Mucosa of descending colon (tissue), 3 donors: ENCODE data around the gene CAMKMT. TPM values are rescaled to one million over a fixed set of nuclear protein-coding genes. Genes with fewer than 3 reads are reported as not detected.

Experiments
- ATAC-seq: fragments of 200-7000 bp; cut with Tn5 transposase; one replicate; pipeline ENCODE4 v1.9.1; 2020; ENCODE audit warnings: mild to moderate bottlenecking, moderate library complexity
- DNase-seq, 3 donors: peaks; one replicate each; pipeline ENCODE4 v3.0.0-alpha.2; 2020
- H3K36me3 ChIP-seq: fragments of 200-600 bp; one replicate; pipeline ENCODE4 v1.8.0; 2021; ENCODE audit warnings: low read depth, mild to moderate bottlenecking
- H3K4me1 ChIP-seq: fragments of 200-600 bp; one replicate; pipeline ENCODE4 v1.8.0; 2021; ENCODE audit warnings: low read depth, mild to moderate bottlenecking
- H3K4me3 ChIP-seq: fragments of 200-600 bp; one replicate; pipeline ENCODE4 v1.8.0; 2021; ENCODE audit warnings: mild to moderate bottlenecking
- H3K9me3 ChIP-seq: fragments of 200-600 bp; one replicate; pipeline ENCODE4 v1.8.0; 2021; ENCODE audit warnings: mild to moderate bottlenecking
- intact Hi-C, 2 donors: fragments of 100-400 bp; cut with DNase I in 1 of 2; cut with micrococcal nuclease in 1 of 2; formaldehyde crosslinking; loops; one replicate each; pipeline versions ENCODE4 v1.11.0 to v1.11.1; 2022; cut with DNase I, micrococcal nuclease
- total RNA-seq, 3 donors: library from RNA; stranded (reverse); fragmentation: NEBNext Ultra II Directional in 2 of 3; extraction: Animal tissue kit (Norgen Biotek cat#: 25700) in 2 of 3; gene quantifications; one replicate each; pipeline versions ENCODE4 v1.2.1 to v1.2.4, GENCODE V29; 2021 to 2023
- TF ChIP-seq, protein P1 (sequence below): fragments of 200-600 bp; IDR thresholded peaks from one replicate; pipeline ENCODE4 v1.8.0; 2022; ENCODE audit warnings: antibody characterized with exemption, mild to moderate bottlenecking
- donor health status: DM: no; HTN: no; CAD: no; lungs with moderate emphysema.
- donor health status: DM: no; HTN: no; CAD: no.
- donor health status: DM: no; HTN: yes; CAD: no.

CAMKMT gene
- total RNA-seq, 3 donors from 2014 or later = 13.2 to 16.0 (median 14.1) TPM

DNA sequence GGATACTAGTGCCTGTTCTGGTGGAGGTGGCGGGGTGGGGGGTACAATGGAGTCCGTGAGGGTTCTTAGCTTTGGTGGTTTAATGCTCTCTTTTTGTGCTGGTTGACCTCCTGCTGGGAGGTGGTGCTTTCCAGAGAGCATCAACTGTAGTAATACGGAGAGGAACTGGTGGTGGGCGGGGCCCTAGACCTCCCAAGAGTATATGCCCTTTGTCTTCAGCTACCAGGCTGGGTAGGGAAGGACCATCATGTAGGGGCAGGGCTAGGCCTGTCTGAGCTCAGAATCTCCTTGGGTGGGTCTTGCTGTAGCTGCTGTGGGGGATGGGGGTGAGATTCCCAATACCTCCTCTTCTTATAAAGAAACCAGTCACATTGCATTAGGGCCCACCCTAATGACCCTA is 27.1 kb downstream of the CAMKMT start:
- no peaks in the 10 kb centered on the region for H3K36me3 ChIP-seq
- TF ChIP-seq, protein P1, sequence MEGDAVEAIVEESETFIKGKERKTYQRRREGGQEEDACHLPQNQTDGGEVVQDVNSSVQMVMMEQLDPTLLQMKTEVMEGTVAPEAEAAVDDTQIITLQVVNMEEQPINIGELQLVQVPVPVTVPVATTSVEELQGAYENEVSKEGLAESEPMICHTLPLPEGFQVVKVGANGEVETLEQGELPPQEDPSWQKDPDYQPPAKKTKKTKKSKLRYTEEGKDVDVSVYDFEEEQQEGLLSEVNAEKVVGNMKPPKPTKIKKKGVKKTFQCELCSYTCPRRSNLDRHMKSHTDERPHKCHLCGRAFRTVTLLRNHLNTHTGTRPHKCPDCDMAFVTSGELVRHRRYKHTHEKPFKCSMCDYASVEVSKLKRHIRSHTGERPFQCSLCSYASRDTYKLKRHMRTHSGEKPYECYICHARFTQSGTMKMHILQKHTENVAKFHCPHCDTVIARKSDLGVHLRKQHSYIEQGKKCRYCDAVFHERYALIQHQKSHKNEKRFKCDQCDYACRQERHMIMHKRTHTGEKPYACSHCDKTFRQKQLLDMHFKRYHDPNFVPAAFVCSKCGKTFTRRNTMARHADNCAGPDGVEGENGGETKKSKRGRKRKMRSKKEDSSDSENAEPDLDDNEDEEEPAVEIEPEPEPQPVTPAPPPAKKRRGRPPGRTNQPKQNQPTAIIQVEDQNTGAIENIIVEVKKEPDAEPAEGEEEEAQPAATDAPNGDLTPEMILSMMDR = no peak
- H3K4me1 ChIP-seq = no peaks in the 10 kb centered on the region
- ATAC-seq = no peak
- no peak overlapping the region for H3K4me3 ChIP-seq
- no peak for DNase-seq
- intact Hi-C loops = no loop called here
- H3K9me3 ChIP-seq = peaks cover 6% of the 10 kb centered on the region

DNA sequence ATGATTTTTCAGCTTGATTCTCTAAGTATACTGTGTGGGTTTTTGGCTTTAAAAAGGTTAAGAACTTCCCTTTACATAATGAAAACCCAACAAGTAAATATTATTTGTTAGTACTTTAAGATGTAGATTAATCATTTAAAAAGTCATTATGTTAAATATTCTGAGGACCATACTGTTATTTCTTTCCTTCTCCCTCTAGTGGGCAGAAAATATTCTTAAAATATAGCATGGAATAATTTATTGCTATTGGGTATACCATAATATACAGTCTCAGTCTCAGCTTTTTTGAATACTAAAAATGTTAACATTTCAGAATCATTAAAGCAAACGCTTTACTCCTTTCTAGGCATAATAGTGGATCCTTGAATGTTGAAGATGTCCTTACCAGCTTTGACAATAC is 28.1 kb downstream of the CAMKMT start:
- peaks cover under 1% of the 10 kb centered on the region for H3K9me3 ChIP-seq
- no peak for DNase-seq
- no peaks in the 10 kb centered on the region for H3K36me3 ChIP-seq
- TF ChIP-seq, protein P1 = no peak
- ATAC-seq = no peak
- intact Hi-C loops = no loop called here
- no peaks in the 10 kb centered on the region for H3K4me1 ChIP-seq
- no peak overlapping the region for H3K4me3 ChIP-seq

DNA sequence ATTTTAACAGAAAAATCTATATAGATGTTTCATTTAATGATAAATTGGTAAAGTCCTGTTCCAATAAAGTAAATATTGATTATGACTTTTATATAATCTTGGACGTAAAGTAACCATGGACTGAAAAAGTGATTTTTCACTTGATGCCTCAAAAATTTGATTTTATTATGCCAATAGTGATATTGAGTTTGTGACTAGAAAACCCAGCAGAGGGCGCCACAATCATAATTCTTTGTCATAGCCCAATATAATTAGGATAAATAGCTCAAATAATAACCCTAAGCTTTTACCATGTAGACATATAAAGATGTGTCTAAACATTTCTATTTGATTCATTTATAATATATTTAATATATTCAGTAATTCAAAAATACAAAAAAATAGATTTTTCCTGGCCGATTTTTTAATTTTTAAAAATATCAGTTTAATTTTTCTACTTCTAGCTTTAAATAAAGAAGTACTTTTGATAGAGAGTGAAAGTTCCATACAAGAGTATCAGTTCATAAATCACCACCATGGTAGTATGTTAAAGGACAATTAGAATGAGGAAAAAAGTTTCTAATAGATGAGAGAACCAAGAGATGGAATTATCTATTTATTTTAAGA is 30.7 kb downstream of the CAMKMT start:
- H3K4me1 ChIP-seq = no peaks in the 10 kb centered on the region
- ATAC-seq = no peak
- TF ChIP-seq, protein P1 = peak; percentile 23

DNA sequence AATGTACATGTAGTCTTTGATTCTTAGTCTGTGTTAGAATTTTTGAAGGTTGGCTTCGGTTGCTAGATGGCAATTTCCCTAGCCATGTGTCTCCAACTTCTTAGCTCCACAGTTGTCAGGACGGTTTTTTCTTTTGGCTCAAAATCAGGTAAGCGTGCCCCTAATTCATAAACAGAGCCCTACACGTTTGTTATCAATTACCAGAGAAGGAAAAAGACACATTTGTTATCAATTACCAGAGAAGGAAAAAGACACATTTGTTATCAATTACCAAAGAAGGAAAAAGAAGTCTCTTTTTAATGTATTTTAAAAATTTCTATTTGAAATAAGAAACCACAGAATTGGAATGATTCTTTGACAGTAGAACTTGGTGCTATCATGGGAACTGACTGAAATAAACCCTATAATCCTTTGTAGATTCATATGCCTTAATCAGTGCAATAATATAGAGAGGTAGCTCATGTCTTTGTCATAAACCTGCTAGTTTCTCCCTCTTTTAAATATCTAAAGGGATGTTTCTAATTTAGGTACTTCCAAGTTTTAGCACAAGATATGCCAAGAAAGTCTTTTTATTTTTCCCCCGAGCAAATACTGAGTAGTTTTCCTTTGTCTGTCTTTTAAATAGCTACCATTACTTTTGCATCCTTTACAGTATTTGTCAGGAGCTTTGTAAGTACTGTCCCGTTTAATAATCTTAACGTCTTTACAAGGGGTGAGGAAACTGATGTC is 35.9 kb downstream of the CAMKMT start:
- Histone ChIP-seq H3K4me3 (no peak overlapping the region), H3K9me3 (no peaks in the 10 kb centered on the region), H3K4me1 (no peaks in the 10 kb centered on the region), H3K36me3 (no peaks in the 10 kb centered on the region)
- intact Hi-C loops = no loop called here
- DNase-seq (no peak), ATAC-seq (no peak)
- TF ChIP-seq, protein P1 = no peak

More for the DNA sequence above, 30.7 kb downstream of the CAMKMT start:
- Histone ChIP-seq H3K36me3 (no peaks in the 10 kb centered on the region), H3K4me3 (no peak overlapping the region), H3K9me3 (no peaks in the 10 kb centered on the region)
- intact Hi-C loops = no loop called here
- DNase-seq = peak in 1 of 3 donors; percentile 77

DNA sequence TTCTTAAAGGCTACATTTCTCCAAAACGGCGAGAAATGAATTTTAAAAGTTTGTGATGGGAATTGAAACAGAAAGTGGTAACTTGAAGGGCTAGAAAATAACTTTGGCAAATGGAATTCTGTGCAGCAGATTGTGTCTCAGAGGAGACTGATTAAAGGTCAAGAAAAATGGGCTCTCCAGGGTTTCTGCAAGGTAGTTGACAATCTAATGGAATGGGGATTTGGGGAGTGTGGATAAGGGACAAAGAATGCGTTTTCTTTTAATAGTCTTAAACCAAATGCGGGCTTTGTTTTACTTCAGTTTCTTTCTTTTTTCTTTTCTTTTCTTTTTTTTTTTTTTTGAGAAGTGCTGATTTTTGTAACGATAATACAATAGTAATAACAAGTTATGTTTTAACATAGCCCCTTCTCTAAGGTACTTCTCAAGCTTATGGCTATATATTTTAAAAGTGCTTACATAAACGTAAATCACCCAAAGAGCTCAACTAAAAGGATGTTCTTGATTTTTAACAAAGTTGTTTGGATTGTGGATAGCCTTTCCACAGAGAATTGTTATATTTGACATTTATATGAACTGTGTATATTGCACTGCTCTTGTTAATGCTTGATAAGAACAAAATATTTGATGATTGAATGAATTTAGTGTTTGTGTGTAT is 36.6 kb downstream of the CAMKMT start:
- intact Hi-C loops = no loop called here
- Histone ChIP-seq H3K4me1 (no peaks in the 10 kb centered on the region), H3K9me3 (no peaks in the 10 kb centered on the region), H3K36me3 (no peaks in the 10 kb centered on the region), H3K4me3 (no peak overlapping the region)
- DNase-seq = no peak
- TF ChIP-seq, protein P1 = no peak
- ATAC-seq = no peak
